Right lobe of liver (tissue), 6 donors: ENCODE measurements around the gene PTH1R. TPM values are rescaled to one million over a fixed set of nuclear protein-coding genes. Genes with fewer than 3 reads are reported as not detected.
A peak's percentile ranks its signal among the peaks of the same experiment; 100 is the strongest.

ENCODE experiments used
- ATAC-seq, 4 donors: fragments of 200-7000 bp; cut with Tn5 transposase; one replicate each; pipeline ENCODE4 v1.9.1; 2020; ENCODE audit warnings: mild to moderate bottlenecking in 4 of 4, moderate library complexity in 4 of 4
- DNase-seq, 3 donors: peaks; one replicate each; pipeline ENCODE4 v3.0.0-alpha.2; 2020
- H3K27ac ChIP-seq, 3 donors: fragments of 200-600 bp; one replicate each; pipeline ENCODE4 v1.8.0; 2022
- H3K27me3 ChIP-seq, 2 donors: fragments of 200-600 bp; one replicate each; pipeline ENCODE4 v1.8.0; 2022
- H3K36me3 ChIP-seq, 4 donors: fragments of 200-600 bp; sonication (generic) in 1 of 4; one replicate each; pipeline versions ENCODE4 v1.5.1 to v1.8.0; 2017 to 2022; ENCODE audit warnings: control low read depth in 1 of 4
- H3K4me1 ChIP-seq, 4 donors: fragments of 200-600 bp; sonication (generic) in 1 of 4; one replicate each; pipeline versions ENCODE4 v1.5.1 to v1.8.0; 2017 to 2022; ENCODE audit warnings: control low read depth in 1 of 4
- H3K4me3 ChIP-seq, 3 donors: fragments of 200-600 bp; one replicate each; pipeline ENCODE4 v1.8.0; 2022
- H3K9me3 ChIP-seq, 4 donors: fragments of 200-600 bp; sonication (generic) in 1 of 4; one replicate each; pipeline versions ENCODE4 v1.5.1 to v1.8.0; 2017 to 2022; ENCODE audit warnings: control low read depth in 1 of 4
- CTCF ChIP-seq, 4 donors: fragments of 200-600 bp in 3 of 4; fragments of 450-650 bp in 1 of 4; IDR thresholded peaks; one replicate each; pipeline versions ENCODE4 v1.5.1 to v1.8.0; 2016 to 2022; ENCODE audit warnings: antibody characterized with exemption in 4 of 4, mild to moderate bottlenecking in 2 of 4
- POLR2A ChIP-seq: fragments of 450-650 bp; IDR thresholded peaks from one replicate; pipeline ENCODE4 v1.6.1; 2017; ENCODE audit warnings: antibody characterized with exemption, mild to moderate bottlenecking
- WGBS: methylation state at CpG from one replicate; pipeline ENCODE4 v1.1.6; 2018; ENCODE audit warnings: low coverage, low lambda C conversion rate; ENCODE audit not compliant: insufficient coverage; ENCODE audit errors: missing lambda C conversion rate; 5-methylcytosine and 5-hydroxymethylcytosine counted together
- intact Hi-C, 2 donors: fragments of 100-400 bp; cut with DNase I; formaldehyde crosslinking; loops; one replicate each; pipeline versions ENCODE4 v1.11.2 to v1.14.1; 2022
- total RNA-seq, 6 experiments: library from RNA; depleted of rRNA in 2 of 6; stranded (reverse); fragments of >200 nt in 2 of 6; fragmentation: NEBNext Ultra II Directional in 3 of 6; extraction: Animal tissue kit (Norgen Biotek cat#: 25700) in 3 of 6; gene quantifications; one replicate each; pipeline versions ENCODE4 v1.1.0 to v1.2.4, GENCODE V29; 2016 to 2023
- donor health status: DM: no; HTN: yes; CAD: no.
- donor health status: DM: no; HTN: no; CAD: no.
- donor health status: DM: no; HTN: no; CAD: no.
- donor health status: DM: no; HTN: yes; CAD: no.
- donor health status: DM: no; HTN: yes; CAD: no.

Gene PTH1R
- total RNA-seq, 6 experiments from 2014 or later, result 6.1 to 32.5 (median 16.0) TPM

GRCh38 chr3:46914849-46915248 lies 37.3 kb downstream of the PTH1R start:
- Histone ChIP-seq H3K4me1 (peaks cover 0 to 11% (median 0%) of the 10 kb centered on the region in 4 donors), H3K9me3 (no peaks in the 10 kb centered on the region), H3K36me3 (peaks cover 0 to 8% (median 6%) of the 10 kb centered on the region in 4 donors), H3K27me3 (no peaks in the 10 kb centered on the region), H3K4me3 (no peak overlapping the region), H3K27ac (no peak overlapping the region)
- WGBS, result 92% methylated on average over 5 of the region's 7 CpGs
- ATAC-seq (no peak), DNase-seq (peak in 1 of 3 donors; percentile 11)
- intact Hi-C loops, result no loop called here
- TF ChIP-seq CTCF (IDR thresholded peaks at IDR 0.05), result no peak
- no peak for TF ChIP-seq POLR2A

- intact Hi-C loops, result no loop called here
- Histone ChIP-seq H3K27me3 (no peaks in the 10 kb centered on the region), H3K9me3 (no peaks in the 10 kb centered on the region), H3K36me3 (peaks cover 0 to 12% (median 6%) of the 10 kb centered on the region in 4 donors), H3K27ac (no peak overlapping the region), H3K4me1 (peaks cover 0 to 11% (median 0%) of the 10 kb centered on the region in 4 donors), H3K4me3 (no peak overlapping the region)
- WGBS, result 67% methylated on average over 8 of the region's 8 CpGs
- no peak for DNase-seq
- ATAC-seq, result no peak
- TF ChIP-seq CTCF (IDR thresholded peaks at IDR 0.05), result no peak
- TF ChIP-seq POLR2A, result no peak
Observed at GRCh38 chr3:46915297-46915822, 37.8 kb downstream of the PTH1R start.

GRCh38 chr3:46916278-46916677 lies 38.8 kb downstream of the PTH1R start:
- H3K4me3 ChIP-seq, result no peak overlapping the region
- no peaks in the 10 kb centered on the region for H3K9me3 ChIP-seq
- no peak for DNase-seq
- peaks cover 0 to 21% (median 11%) of the 10 kb centered on the region in 4 donors for H3K36me3 ChIP-seq
- WGBS, result 88% methylated on average over 1 of the region's 1 CpG
- H3K27me3 ChIP-seq, result no peaks in the 10 kb centered on the region
- peaks cover 0 to 11% (median 0%) of the 10 kb centered on the region in 4 donors for H3K4me1 ChIP-seq
- ATAC-seq, result no peak
- intact Hi-C loops, result no loop called here
- TF ChIP-seq POLR2A (no peak), CTCF (IDR thresholded peaks at IDR 0.05) (no peak)
- no peak overlapping the region for H3K27ac ChIP-seq

GRCh38 chr3:46916799-46917198 lies 39.3 kb downstream of the PTH1R start:
- 65% methylated on average over 3 of the region's 3 CpGs for WGBS
- H3K9me3 ChIP-seq, result no peaks in the 10 kb centered on the region
- no peak overlapping the region for H3K27ac ChIP-seq
- no peak for ATAC-seq
- no peak overlapping the region for H3K4me3 ChIP-seq
- peaks cover 0 to 26% (median 13%) of the 10 kb centered on the region in 4 donors for H3K36me3 ChIP-seq
- H3K27me3 ChIP-seq, result no peaks in the 10 kb centered on the region
- DNase-seq, result no peak
- no peak for TF ChIP-seq POLR2A
- TF ChIP-seq CTCF (IDR thresholded peaks at IDR 0.05), result no peak
- peaks cover 0 to 11% (median 0%) of the 10 kb centered on the region in 4 donors for H3K4me1 ChIP-seq
- intact Hi-C loops, result no loop called here
